HepG2 (cell line): ENCODE measurements around the gene ARRDC4.

Experiments used
- BHLHE40 ChIP-seq: IDR thresholded peaks from 2 replicates; pipeline ENCODE4 v1.6.1; 2011; ENCODE audit warnings: low read length, improper control_type of control experiment
- RAD51 ChIP-seq: fragments of 450-650 bp; IDR thresholded peaks from 2 replicates; pipeline ENCODE4 v1.6.1; 2016; ENCODE audit warnings: borderline replicate concordance
- ZNF780A ChIP-seq: sonication (generic); formaldehyde crosslinking; IDR thresholded peaks from 2 replicates; pipeline ENCODE4 v1.8.0; 2022; ENCODE audit warnings: mild to moderate bottlenecking, missing genetic modification reagents, moderate library complexity
- TF ChIP-seq, protein P1 (sequence below): sonication (generic); formaldehyde crosslinking; IDR thresholded peaks from 2 replicates; pipeline ENCODE4 v1.4.0; 2020; ENCODE audit warnings: missing genetic modification reagents, mild to moderate bottlenecking, borderline replicate concordance

GRCh38 chr15:98009169-98009568, 48.7 kb downstream of the ARRDC4 start:
- TF ChIP-seq, protein P1, sequence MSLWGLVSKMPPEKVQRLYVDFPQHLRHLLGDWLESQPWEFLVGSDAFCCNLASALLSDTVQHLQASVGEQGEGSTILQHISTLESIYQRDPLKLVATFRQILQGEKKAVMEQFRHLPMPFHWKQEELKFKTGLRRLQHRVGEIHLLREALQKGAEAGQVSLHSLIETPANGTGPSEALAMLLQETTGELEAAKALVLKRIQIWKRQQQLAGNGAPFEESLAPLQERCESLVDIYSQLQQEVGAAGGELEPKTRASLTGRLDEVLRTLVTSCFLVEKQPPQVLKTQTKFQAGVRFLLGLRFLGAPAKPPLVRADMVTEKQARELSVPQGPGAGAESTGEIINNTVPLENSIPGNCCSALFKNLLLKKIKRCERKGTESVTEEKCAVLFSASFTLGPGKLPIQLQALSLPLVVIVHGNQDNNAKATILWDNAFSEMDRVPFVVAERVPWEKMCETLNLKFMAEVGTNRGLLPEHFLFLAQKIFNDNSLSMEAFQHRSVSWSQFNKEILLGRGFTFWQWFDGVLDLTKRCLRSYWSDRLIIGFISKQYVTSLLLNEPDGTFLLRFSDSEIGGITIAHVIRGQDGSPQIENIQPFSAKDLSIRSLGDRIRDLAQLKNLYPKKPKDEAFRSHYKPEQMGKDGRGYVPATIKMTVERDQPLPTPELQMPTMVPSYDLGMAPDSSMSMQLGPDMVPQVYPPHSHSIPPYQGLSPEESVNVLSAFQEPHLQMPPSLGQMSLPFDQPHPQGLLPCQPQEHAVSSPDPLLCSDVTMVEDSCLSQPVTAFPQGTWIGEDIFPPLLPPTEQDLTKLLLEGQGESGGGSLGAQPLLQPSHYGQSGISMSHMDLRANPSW, result no peak
- TF ChIP-seq ZNF780A (CRISPR knock-in tag) (no peak), BHLHE40 (no peak), RAD51 (no peak)
